ENCODE data around the gene SCN3B. TPM values are rescaled to one million over a fixed set of nuclear protein-coding genes. Genes with fewer than 3 reads are reported as not detected.

SCN3B gene
- total RNA-seq, 1 donor from 2014 or later: 4.7 TPM

- Histone ChIP-seq H3K9me3 (no peaks in the 10 kb centered on the region), H3K36me3 (no peaks in the 10 kb centered on the region), H3K4me1 (no peaks in the 10 kb centered on the region), H3K4me3 (no peak overlapping the region), H3K27me3 (no peaks in the 10 kb centered on the region), H3K27ac (no peak overlapping the region)
- DNase-seq (ENCODE audit: low spot score in 2 of 2): no peak
- TF ChIP-seq, protein P1, sequence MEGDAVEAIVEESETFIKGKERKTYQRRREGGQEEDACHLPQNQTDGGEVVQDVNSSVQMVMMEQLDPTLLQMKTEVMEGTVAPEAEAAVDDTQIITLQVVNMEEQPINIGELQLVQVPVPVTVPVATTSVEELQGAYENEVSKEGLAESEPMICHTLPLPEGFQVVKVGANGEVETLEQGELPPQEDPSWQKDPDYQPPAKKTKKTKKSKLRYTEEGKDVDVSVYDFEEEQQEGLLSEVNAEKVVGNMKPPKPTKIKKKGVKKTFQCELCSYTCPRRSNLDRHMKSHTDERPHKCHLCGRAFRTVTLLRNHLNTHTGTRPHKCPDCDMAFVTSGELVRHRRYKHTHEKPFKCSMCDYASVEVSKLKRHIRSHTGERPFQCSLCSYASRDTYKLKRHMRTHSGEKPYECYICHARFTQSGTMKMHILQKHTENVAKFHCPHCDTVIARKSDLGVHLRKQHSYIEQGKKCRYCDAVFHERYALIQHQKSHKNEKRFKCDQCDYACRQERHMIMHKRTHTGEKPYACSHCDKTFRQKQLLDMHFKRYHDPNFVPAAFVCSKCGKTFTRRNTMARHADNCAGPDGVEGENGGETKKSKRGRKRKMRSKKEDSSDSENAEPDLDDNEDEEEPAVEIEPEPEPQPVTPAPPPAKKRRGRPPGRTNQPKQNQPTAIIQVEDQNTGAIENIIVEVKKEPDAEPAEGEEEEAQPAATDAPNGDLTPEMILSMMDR (IDR thresholded peaks at IDR 0.05): no peak
- intact Hi-C loops (cut with DNase I): no loop called here
Measured at GRCh38 chr11:123696183-123696582, 41.8 kb upstream of the SCN3B start.

DNA sequence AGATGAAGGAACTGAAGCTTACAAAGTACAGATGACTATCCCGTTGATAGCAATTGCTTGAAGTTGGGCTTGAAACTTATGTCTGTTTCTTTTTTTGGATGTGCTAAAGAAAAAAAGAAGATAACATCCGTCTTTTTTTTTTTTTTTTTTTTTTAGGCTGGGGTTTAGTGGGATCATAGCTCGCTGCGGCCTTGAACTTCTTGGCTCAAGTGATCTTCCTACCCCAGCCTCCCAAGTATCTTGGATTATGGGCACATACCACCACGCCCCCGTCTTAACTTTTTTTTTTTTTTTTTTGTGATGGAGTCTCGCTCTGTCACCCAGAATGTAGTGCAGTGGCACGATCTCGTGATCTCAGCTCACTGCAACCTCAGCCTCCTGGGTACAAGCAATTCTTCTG is 40.8 kb upstream of the SCN3B start:
- DNase-seq (ENCODE audit: low spot score in 2 of 2): no peak
- no peak overlapping the region for H3K27ac ChIP-seq
- H3K4me3 ChIP-seq: no peak overlapping the region
- H3K9me3 ChIP-seq: no peaks in the 10 kb centered on the region
- no peaks in the 10 kb centered on the region for H3K36me3 ChIP-seq
- intact Hi-C loops (cut with DNase I): no loop called here
- H3K27me3 ChIP-seq: no peaks in the 10 kb centered on the region
- TF ChIP-seq, protein P1 (IDR thresholded peaks at IDR 0.05): no peak
- H3K4me1 ChIP-seq: no peaks in the 10 kb centered on the region

DNA sequence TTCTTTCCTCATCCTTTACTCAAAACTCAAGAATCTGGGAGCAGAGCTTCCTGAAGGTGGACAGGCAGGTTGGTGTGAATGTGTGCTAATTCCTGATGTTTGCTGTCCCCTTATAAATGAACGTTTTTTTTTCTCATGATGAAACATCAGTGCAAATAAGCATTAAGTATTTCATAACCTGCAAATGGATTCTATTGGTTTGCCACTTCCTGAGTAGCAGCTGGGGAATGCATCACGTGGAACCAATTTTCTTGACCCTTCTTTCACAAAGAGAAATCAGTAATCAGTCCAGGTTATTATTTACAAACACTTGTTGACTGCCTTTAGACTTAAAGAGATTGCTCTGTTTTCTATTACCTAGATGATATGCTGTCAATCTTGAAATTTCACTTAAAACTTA is 40.1 kb upstream of the SCN3B start:
- Histone ChIP-seq H3K27me3 (no peaks in the 10 kb centered on the region), H3K36me3 (no peaks in the 10 kb centered on the region), H3K4me3 (no peak overlapping the region), H3K4me1 (no peaks in the 10 kb centered on the region), H3K27ac (no peak overlapping the region), H3K9me3 (no peaks in the 10 kb centered on the region)
- DNase-seq (ENCODE audit: low spot score in 2 of 2): no peak
- intact Hi-C loops (cut with DNase I): no loop called here
- TF ChIP-seq, protein P1 (IDR thresholded peaks at IDR 0.05): no peak

- Histone ChIP-seq H3K4me1 (no peaks in the 10 kb centered on the region), H3K9me3 (no peaks in the 10 kb centered on the region), H3K27me3 (no peaks in the 10 kb centered on the region), H3K4me3 (no peak overlapping the region), H3K36me3 (no peaks in the 10 kb centered on the region), H3K27ac (no peak overlapping the region)
- DNase-seq (ENCODE audit: low spot score in 2 of 2): no peak
- intact Hi-C loops (cut with DNase I): no loop called here
- TF ChIP-seq, protein P1 (IDR thresholded peaks at IDR 0.05): no peak
Measured at GRCh38 chr11:123692961-123693360, 38.5 kb upstream of the SCN3B start.

DNA sequence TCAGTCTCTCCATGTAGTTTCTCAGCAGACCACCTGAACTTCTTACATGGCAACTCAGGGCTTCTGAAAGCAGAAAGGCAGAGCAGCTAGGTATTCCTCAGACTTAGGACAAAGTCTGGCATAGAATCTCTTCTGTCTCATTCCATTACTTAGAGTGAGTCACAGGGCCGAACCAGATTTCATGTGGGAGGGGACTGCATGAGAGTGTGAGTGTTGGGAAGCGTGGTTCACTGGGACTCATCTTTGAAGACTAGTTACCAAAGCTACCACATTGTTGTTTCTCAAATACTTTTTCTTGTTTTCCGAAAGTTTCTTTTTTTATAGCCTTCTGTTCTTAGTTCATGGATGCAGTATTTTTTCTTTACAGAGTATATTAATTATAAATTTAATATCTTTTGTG is 36.1 kb upstream of the SCN3B start:
- intact Hi-C loops (cut with DNase I): no loop called here
- Histone ChIP-seq H3K27ac (no peak overlapping the region), H3K36me3 (no peaks in the 10 kb centered on the region), H3K27me3 (no peaks in the 10 kb centered on the region), H3K4me1 (no peaks in the 10 kb centered on the region), H3K9me3 (no peaks in the 10 kb centered on the region), H3K4me3 (no peak overlapping the region)
- TF ChIP-seq, protein P1 (IDR thresholded peaks at IDR 0.05): no peak
- DNase-seq (ENCODE audit: low spot score in 2 of 2): no peak

DNA sequence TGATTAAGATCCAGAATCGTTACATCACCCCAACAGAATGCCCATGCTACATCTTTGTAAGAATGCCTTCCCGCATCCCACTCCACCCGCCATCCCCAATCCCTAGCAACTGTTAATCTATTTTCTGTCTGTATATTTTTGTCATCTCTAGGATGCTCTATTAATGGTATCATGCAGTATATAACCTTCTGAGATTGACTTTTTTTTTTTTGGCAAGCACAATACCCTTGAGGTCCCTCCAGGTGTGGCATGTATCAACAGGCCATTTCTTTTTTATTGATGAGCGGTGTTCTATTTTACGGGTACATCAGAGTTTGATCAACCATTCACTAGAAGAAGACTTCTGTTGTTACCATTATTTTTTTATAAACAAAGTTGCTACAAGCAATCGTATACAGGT is 30.2 kb upstream of the SCN3B start:
- Histone ChIP-seq H3K27ac (no peak overlapping the region), H3K4me3 (no peak overlapping the region), H3K4me1 (no peaks in the 10 kb centered on the region), H3K9me3 (no peaks in the 10 kb centered on the region), H3K27me3 (no peaks in the 10 kb centered on the region), H3K36me3 (no peaks in the 10 kb centered on the region)
- TF ChIP-seq, protein P1 (IDR thresholded peaks at IDR 0.05): no peak
- intact Hi-C loops (cut with DNase I): no loop called here
- DNase-seq (ENCODE audit: low spot score in 2 of 2): no peak
